Measurements from ENCODE around the gene INPP4B.

INPP4B gene

DNA sequence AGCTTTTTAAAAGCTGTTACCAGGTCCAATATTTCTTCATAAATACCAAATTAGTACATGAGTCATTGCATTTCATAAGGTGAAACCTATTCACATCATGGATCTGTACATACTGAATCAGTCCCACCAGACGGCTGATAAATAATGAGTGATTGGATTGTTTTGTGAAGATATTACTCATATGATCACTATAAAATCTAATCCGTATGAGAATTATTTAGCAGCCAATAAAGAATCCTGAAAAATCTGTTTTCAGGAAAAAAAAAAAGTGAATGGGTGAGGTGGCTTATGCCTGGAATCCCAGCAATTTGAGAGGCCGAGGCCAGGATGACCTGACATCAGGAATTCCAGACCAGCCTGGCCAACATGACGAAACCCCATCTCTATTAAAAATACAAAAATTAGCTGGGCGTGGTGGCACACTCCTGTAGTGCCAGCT, 438.1 kb downstream of the INPP4B start:
- TF ChIP-seq, protein P1, sequence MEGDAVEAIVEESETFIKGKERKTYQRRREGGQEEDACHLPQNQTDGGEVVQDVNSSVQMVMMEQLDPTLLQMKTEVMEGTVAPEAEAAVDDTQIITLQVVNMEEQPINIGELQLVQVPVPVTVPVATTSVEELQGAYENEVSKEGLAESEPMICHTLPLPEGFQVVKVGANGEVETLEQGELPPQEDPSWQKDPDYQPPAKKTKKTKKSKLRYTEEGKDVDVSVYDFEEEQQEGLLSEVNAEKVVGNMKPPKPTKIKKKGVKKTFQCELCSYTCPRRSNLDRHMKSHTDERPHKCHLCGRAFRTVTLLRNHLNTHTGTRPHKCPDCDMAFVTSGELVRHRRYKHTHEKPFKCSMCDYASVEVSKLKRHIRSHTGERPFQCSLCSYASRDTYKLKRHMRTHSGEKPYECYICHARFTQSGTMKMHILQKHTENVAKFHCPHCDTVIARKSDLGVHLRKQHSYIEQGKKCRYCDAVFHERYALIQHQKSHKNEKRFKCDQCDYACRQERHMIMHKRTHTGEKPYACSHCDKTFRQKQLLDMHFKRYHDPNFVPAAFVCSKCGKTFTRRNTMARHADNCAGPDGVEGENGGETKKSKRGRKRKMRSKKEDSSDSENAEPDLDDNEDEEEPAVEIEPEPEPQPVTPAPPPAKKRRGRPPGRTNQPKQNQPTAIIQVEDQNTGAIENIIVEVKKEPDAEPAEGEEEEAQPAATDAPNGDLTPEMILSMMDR (IDR thresholded peaks at IDR 0.05; ENCODE audit: extremely low read depth, missing control alignments) = no peak
- DNase-seq (ENCODE audit: low spot score) = no peak

DNA sequence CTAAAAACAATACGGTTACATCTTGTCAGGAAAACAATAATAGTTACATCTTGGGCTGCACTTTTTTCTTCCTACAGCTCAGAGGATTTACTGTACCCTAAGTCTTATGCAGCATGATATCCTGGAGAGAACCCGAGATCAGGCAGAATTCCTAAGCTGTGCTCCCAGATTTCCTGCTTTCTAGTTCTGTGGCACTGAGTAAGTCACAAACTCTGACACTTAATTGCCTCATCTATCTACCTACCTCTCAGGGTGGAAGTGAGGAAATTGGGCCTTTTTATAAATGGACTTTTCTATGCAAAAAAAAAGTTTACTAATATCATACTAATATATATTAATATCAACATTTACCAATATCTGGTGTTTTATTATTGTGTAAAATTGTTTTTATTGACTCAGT, 438.5 kb downstream of the INPP4B start:
- DNase-seq (ENCODE audit: low spot score) = no peak
- TF ChIP-seq, protein P1 (IDR thresholded peaks at IDR 0.05; ENCODE audit: extremely low read depth, missing control alignments) = no peak

DNA sequence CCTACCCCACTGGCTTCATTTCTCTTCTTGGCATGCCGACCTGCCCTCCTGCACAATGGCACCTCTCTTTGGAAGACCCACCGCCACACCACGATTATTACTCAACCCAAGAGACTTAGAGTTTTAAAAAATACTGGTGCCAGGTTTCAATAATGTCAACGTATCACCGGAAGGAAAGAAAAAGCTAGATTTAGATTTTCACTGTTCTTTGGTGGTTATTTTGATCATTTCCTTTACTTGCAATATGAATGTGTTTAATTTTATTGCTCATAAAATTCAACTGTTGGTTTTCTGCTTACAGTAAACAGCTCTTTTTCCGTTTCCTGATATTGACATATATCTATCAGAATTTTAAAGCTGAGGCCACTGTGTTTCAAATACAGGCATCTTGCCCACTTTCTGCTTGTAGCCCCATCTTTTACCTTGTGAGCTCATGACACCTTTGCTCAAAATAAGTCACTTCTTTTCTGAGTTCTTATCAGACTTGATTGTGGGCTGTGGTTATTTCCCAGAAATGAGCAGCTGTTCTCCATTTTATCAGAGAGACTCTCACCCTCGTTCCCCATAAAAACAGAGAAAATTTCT, 439.1 kb downstream of the INPP4B start:
- TF ChIP-seq, protein P1 (IDR thresholded peaks at IDR 0.05; ENCODE audit: extremely low read depth, missing control alignments) = no peak
- DNase-seq (ENCODE audit: low spot score) = no peak

DNA sequence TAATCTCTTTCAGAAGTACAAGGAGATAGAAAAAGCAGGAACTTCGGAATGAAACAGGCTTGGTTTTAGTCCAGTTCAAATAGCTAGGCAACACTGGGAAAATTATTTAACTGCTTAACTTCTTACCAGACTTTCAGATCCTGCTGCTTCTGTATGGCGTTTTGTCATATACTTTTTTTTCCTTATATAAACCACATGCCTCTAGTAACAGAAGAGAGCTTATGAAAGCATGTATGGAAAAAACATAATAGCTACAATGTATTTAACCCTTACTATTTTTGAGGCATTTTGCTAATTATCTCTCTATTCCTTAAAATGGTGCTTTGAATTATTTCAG, 439.6 kb downstream of the INPP4B start:
- no peak for DNase-seq (ENCODE audit: low spot score)
- TF ChIP-seq, protein P1 (IDR thresholded peaks at IDR 0.05; ENCODE audit: extremely low read depth, missing control alignments) = no peak

DNA sequence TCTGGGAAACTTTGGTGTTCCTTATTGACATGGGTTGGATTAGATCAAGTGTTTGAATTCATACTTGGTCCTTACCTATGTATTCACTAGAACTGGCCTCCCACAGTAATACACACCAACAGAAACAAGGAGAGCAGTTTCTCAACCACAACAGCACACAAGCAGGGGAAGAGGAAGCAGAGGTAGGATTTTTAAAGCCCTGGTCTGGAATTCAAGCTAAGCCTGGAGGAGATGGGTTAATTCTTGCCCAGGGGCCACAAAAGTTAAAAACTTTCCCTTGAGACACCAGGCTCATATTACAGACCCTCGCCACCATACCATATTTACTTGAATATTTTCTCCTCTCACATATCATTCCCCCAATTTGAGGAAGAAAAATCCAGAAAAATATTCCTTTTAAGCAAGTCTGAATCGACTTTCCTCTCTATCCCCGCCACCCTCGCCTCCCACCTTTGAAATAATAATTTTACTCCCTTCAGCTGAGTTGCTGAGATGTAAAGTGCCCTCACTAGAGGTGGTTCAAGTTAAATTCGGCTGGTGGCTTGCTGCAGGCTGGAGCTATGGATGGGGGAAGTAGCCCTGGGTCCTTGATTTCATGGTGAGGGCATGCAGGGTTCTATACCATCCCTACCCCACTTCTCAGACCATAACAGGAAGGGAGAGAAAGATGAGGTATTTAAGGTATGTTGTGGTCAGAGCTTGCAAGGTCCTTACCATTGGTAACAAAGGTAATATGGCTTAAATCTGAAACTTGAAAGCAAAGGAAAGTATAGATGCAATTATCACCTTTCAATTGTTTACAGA, 440.2 kb downstream of the INPP4B start:
- no peak for DNase-seq (ENCODE audit: low spot score)
- TF ChIP-seq, protein P1 (IDR thresholded peaks at IDR 0.05; ENCODE audit: extremely low read depth, missing control alignments) = no peak

DNA sequence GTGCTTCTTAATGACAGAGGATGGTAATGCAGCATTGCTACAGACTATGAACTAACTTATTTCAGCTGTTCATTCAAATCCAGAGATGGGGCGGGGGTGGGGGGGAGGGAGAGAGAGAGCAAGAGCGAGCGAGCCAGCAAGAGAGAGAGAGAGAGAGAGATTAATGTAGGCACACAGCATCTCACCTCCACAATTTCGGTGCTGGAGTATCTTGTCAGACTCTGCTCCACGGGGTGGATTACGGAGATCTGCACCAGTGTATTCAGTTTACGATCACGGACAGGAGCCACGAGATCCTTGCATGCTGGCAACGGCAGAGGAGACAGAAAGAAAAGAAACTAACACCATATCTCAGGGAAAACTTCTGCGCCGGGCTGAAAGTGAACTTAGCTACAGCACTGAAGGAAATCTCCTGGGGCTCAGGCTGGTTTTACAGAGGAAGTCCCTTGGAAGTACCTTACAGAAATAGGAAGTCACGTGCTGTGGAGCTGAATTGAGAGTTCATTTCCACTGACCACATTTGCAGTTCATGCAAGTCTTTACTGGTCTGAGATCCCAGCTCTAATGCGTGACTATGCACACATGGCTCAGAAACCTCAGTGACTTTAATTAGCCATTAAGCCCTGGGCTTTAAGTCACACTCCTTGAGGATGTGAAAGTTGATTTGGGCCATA, 440.9 kb downstream of the INPP4B start:
- peak; percentile 8 for DNase-seq (ENCODE audit: low spot score)
- TF ChIP-seq, protein P1 (IDR thresholded peaks at IDR 0.05; ENCODE audit: extremely low read depth, missing control alignments) = no peak

DNA sequence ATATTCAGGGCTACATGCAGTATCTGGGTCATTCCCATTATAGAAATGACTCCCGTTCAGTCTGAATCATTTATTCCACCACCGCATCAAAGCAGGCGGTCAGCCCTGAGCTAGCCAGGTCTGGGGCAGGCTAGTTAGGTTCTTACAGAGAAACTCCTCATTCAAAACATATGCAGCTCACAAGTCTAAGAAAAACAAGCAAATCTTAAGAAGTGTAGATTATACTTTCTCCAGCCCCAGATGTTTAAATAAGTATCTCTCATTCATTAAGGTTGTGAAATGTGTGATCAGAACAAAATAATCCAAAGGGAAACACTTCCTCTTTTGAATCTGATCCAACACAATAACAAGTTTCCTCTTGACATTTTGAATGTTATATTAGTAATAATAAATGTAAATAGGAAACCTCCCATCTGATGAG, 441.9 kb downstream of the INPP4B start:
- TF ChIP-seq, protein P1 (IDR thresholded peaks at IDR 0.05; ENCODE audit: extremely low read depth, missing control alignments) = no peak
- DNase-seq (ENCODE audit: low spot score) = no peak

Data from GM20000 (cell line).